ENCODE results near the gene SKAP1. TPM values are rescaled to one million over a fixed set of nuclear protein-coding genes. Genes with fewer than 3 reads are reported as not detected.

The SKAP1 gene
- total RNA-seq, 1 donor from 2014 or later, result 1.0 TPM

- Histone ChIP-seq H3K4me1 (ENCODE audit: control insufficient read depth in 3 of 3, insufficient read depth in 3 of 3, low read length in 3 of 3) (peaks cover 0 to 7% (median 7%) of the 10 kb centered on the region in 3 donors), H3K4me3 (ENCODE audit: low read length in 3 of 3) (no peak overlapping the region), H3K27me3 (ENCODE audit: control insufficient read depth in 3 of 3, insufficient read depth in 3 of 3, low read length in 3 of 3) (peaks cover 0 to 4% (median 2%) of the 10 kb centered on the region in 3 donors), H3K36me3 (ENCODE audit: control insufficient read depth in 3 of 3, insufficient read depth in 3 of 3, low read length in 3 of 3) (no peaks in the 10 kb centered on the region), H3K9ac (ENCODE audit: low read depth in 1 of 3, low read length in 3 of 3) (no peak overlapping the region), H3K27ac (ENCODE audit: low read depth, low read length) (no peak overlapping the region), H3K9me3 (ENCODE audit: control insufficient read depth in 3 of 3, low read length in 3 of 3) (no peaks in the 10 kb centered on the region)
Measured at GRCh38 chr17:48278760-48279491, 151.1 kb downstream of the SKAP1 start.

- Histone ChIP-seq H3K9me3 (ENCODE audit: control insufficient read depth in 3 of 3, low read length in 3 of 3) (no peaks in the 10 kb centered on the region), H3K4me3 (ENCODE audit: low read length in 3 of 3) (no peak overlapping the region), H3K9ac (ENCODE audit: low read depth in 1 of 3, low read length in 3 of 3) (no peak overlapping the region), H3K27ac (ENCODE audit: low read depth, low read length) (no peak overlapping the region), H3K27me3 (ENCODE audit: control insufficient read depth in 3 of 3, insufficient read depth in 3 of 3, low read length in 3 of 3) (peaks cover 0 to 4% (median 2%) of the 10 kb centered on the region in 3 donors), H3K4me1 (ENCODE audit: control insufficient read depth in 3 of 3, insufficient read depth in 3 of 3, low read length in 3 of 3) (no peaks in the 10 kb centered on the region), H3K36me3 (ENCODE audit: control insufficient read depth in 3 of 3, insufficient read depth in 3 of 3, low read length in 3 of 3) (no peaks in the 10 kb centered on the region)
Measured at GRCh38 chr17:48276776-48277175, 153.2 kb downstream of the SKAP1 start.

GRCh38 chr17:48270899-48271298 lies 159.1 kb downstream of the SKAP1 start:
- H3K4me3 ChIP-seq (ENCODE audit: low read length in 3 of 3), result no peak overlapping the region
- no peak overlapping the region for H3K9ac ChIP-seq (ENCODE audit: low read depth in 1 of 3, low read length in 3 of 3)
- peak overlapping the region; percentile 19 for H3K27ac ChIP-seq (ENCODE audit: low read depth, low read length)
- H3K36me3 ChIP-seq (ENCODE audit: control insufficient read depth in 3 of 3, insufficient read depth in 3 of 3, low read length in 3 of 3), result no peaks in the 10 kb centered on the region
- H3K4me1 ChIP-seq (ENCODE audit: control insufficient read depth in 3 of 3, insufficient read depth in 3 of 3, low read length in 3 of 3), result peaks cover 0 to 4% (median 4%) of the 10 kb centered on the region in 3 donors
- no peaks in the 10 kb centered on the region for H3K9me3 ChIP-seq (ENCODE audit: control insufficient read depth in 3 of 3, low read length in 3 of 3)
- no peaks in the 10 kb centered on the region for H3K27me3 ChIP-seq (ENCODE audit: control insufficient read depth in 3 of 3, insufficient read depth in 3 of 3, low read length in 3 of 3)

GRCh38 chr17:48269209-48269608 lies 160.8 kb downstream of the SKAP1 start:
- no peak overlapping the region for H3K9ac ChIP-seq (ENCODE audit: low read depth in 1 of 3, low read length in 3 of 3)

GRCh38 chr17:48263731-48264035 lies 166.3 kb downstream of the SKAP1 start:
- Histone ChIP-seq H3K36me3 (ENCODE audit: control insufficient read depth in 3 of 3, insufficient read depth in 3 of 3, low read length in 3 of 3) (no peaks in the 10 kb centered on the region), H3K4me1 (ENCODE audit: control insufficient read depth in 3 of 3, insufficient read depth in 3 of 3, low read length in 3 of 3) (peaks cover 0 to 4% (median 0%) of the 10 kb centered on the region in 3 donors), H3K27me3 (ENCODE audit: control insufficient read depth in 3 of 3, insufficient read depth in 3 of 3, low read length in 3 of 3) (no peaks in the 10 kb centered on the region), H3K9me3 (ENCODE audit: control insufficient read depth in 3 of 3, low read length in 3 of 3) (no peaks in the 10 kb centered on the region), H3K9ac (ENCODE audit: low read depth in 1 of 3, low read length in 3 of 3) (no peak overlapping the region), H3K27ac (ENCODE audit: low read depth, low read length) (no peak overlapping the region), H3K4me3 (ENCODE audit: low read length in 3 of 3) (no peak overlapping the region)

More at GRCh38 chr17:48269209-48269608, 160.8 kb downstream of the SKAP1 start:
- H3K4me1 ChIP-seq (ENCODE audit: control insufficient read depth in 3 of 3, insufficient read depth in 3 of 3, low read length in 3 of 3), result peaks cover 4% of the 10 kb centered on the region in 3 donors
- no peaks in the 10 kb centered on the region for H3K27me3 ChIP-seq (ENCODE audit: control insufficient read depth in 3 of 3, insufficient read depth in 3 of 3, low read length in 3 of 3)
- no peak overlapping the region for H3K4me3 ChIP-seq (ENCODE audit: low read length in 3 of 3)
- H3K36me3 ChIP-seq (ENCODE audit: control insufficient read depth in 3 of 3, insufficient read depth in 3 of 3, low read length in 3 of 3), result no peaks in the 10 kb centered on the region
- no peak overlapping the region for H3K27ac ChIP-seq (ENCODE audit: low read depth, low read length)
- no peaks in the 10 kb centered on the region for H3K9me3 ChIP-seq (ENCODE audit: control insufficient read depth in 3 of 3, low read length in 3 of 3)

- no peak overlapping the region for H3K4me3 ChIP-seq (ENCODE audit: low read length in 3 of 3)
- no peaks in the 10 kb centered on the region for H3K36me3 ChIP-seq (ENCODE audit: control insufficient read depth in 3 of 3, insufficient read depth in 3 of 3, low read length in 3 of 3)
- H3K9me3 ChIP-seq (ENCODE audit: control insufficient read depth in 3 of 3, low read length in 3 of 3), result no peaks in the 10 kb centered on the region
- no peak overlapping the region for H3K27ac ChIP-seq (ENCODE audit: low read depth, low read length)
- no peaks in the 10 kb centered on the region for H3K27me3 ChIP-seq (ENCODE audit: control insufficient read depth in 3 of 3, insufficient read depth in 3 of 3, low read length in 3 of 3)
- no peak overlapping the region for H3K9ac ChIP-seq (ENCODE audit: low read depth in 1 of 3, low read length in 3 of 3)
- H3K4me1 ChIP-seq (ENCODE audit: control insufficient read depth in 3 of 3, insufficient read depth in 3 of 3, low read length in 3 of 3), result peaks cover 0 to 4% (median 0%) of the 10 kb centered on the region in 3 donors
Measured at GRCh38 chr17:48262982-48263730, 166.9 kb downstream of the SKAP1 start.

GRCh38 chr17:48261297-48261880 lies 168.6 kb downstream of the SKAP1 start:
- Histone ChIP-seq H3K4me3 (ENCODE audit: low read length in 3 of 3) (no peak overlapping the region), H3K9ac (ENCODE audit: low read depth in 1 of 3, low read length in 3 of 3) (no peak overlapping the region), H3K27me3 (ENCODE audit: control insufficient read depth in 3 of 3, insufficient read depth in 3 of 3, low read length in 3 of 3) (no peaks in the 10 kb centered on the region), H3K36me3 (ENCODE audit: control insufficient read depth in 3 of 3, insufficient read depth in 3 of 3, low read length in 3 of 3) (no peaks in the 10 kb centered on the region), H3K4me1 (ENCODE audit: control insufficient read depth in 3 of 3, insufficient read depth in 3 of 3, low read length in 3 of 3) (peaks cover 0 to 4% (median 0%) of the 10 kb centered on the region in 3 donors), H3K9me3 (ENCODE audit: control insufficient read depth in 3 of 3, low read length in 3 of 3) (no peaks in the 10 kb centered on the region), H3K27ac (ENCODE audit: low read depth, low read length) (no peak overlapping the region)

- no peaks in the 10 kb centered on the region for H3K36me3 ChIP-seq (ENCODE audit: control insufficient read depth in 3 of 3, insufficient read depth in 3 of 3, low read length in 3 of 3)
- no peaks in the 10 kb centered on the region for H3K4me1 ChIP-seq (ENCODE audit: control insufficient read depth in 3 of 3, insufficient read depth in 3 of 3, low read length in 3 of 3)
- H3K9ac ChIP-seq (ENCODE audit: low read depth in 1 of 3, low read length in 3 of 3), result no peak overlapping the region
- H3K4me3 ChIP-seq (ENCODE audit: low read length in 3 of 3), result no peak overlapping the region
- H3K9me3 ChIP-seq (ENCODE audit: control insufficient read depth in 3 of 3, low read length in 3 of 3), result no peaks in the 10 kb centered on the region
- no peak overlapping the region for H3K27ac ChIP-seq (ENCODE audit: low read depth, low read length)
- H3K27me3 ChIP-seq (ENCODE audit: control insufficient read depth in 3 of 3, insufficient read depth in 3 of 3, low read length in 3 of 3), result no peaks in the 10 kb centered on the region
Measured at GRCh38 chr17:48259694-48260291, 170.2 kb downstream of the SKAP1 start.

- Histone ChIP-seq H3K4me3 (ENCODE audit: low read length in 3 of 3) (no peak overlapping the region), H3K36me3 (ENCODE audit: control insufficient read depth in 3 of 3, insufficient read depth in 3 of 3, low read length in 3 of 3) (no peaks in the 10 kb centered on the region), H3K9ac (ENCODE audit: low read depth in 1 of 3, low read length in 3 of 3) (no peak overlapping the region), H3K27me3 (ENCODE audit: control insufficient read depth in 3 of 3, insufficient read depth in 3 of 3, low read length in 3 of 3) (no peaks in the 10 kb centered on the region), H3K27ac (ENCODE audit: low read depth, low read length) (no peak overlapping the region), H3K9me3 (ENCODE audit: control insufficient read depth in 3 of 3, low read length in 3 of 3) (no peaks in the 10 kb centered on the region), H3K4me1 (ENCODE audit: control insufficient read depth in 3 of 3, insufficient read depth in 3 of 3, low read length in 3 of 3) (no peaks in the 10 kb centered on the region)
Measured at GRCh38 chr17:48258331-48258730, 171.7 kb downstream of the SKAP1 start.

- no peak overlapping the region for H3K27ac ChIP-seq (ENCODE audit: low read depth, low read length)
- no peak overlapping the region for H3K4me3 ChIP-seq (ENCODE audit: low read length in 3 of 3)
- no peaks in the 10 kb centered on the region for H3K36me3 ChIP-seq (ENCODE audit: control insufficient read depth in 3 of 3, insufficient read depth in 3 of 3, low read length in 3 of 3)
- no peaks in the 10 kb centered on the region for H3K4me1 ChIP-seq (ENCODE audit: control insufficient read depth in 3 of 3, insufficient read depth in 3 of 3, low read length in 3 of 3)
- H3K27me3 ChIP-seq (ENCODE audit: control insufficient read depth in 3 of 3, insufficient read depth in 3 of 3, low read length in 3 of 3), result no peaks in the 10 kb centered on the region
- no peaks in the 10 kb centered on the region for H3K9me3 ChIP-seq (ENCODE audit: control insufficient read depth in 3 of 3, low read length in 3 of 3)
- H3K9ac ChIP-seq (ENCODE audit: low read depth in 1 of 3, low read length in 3 of 3), result no peak overlapping the region
Measured at GRCh38 chr17:48255759-48256158, 174.3 kb downstream of the SKAP1 start.
